Right lobe of liver (tissue), 4 donors: ENCODE results near the gene PTK7.

Experiments
- POLR2A ChIP-seq: fragments of 450-650 bp; IDR thresholded peaks from one replicate; pipeline ENCODE4 v1.6.1; 2017; ENCODE audit warnings: antibody characterized with exemption, mild to moderate bottlenecking
- TF ChIP-seq, protein P1 (sequence below), 4 donors: fragments of 200-600 bp in 3 of 4; fragments of 450-650 bp in 1 of 4; IDR thresholded peaks; one replicate each; pipeline versions ENCODE4 v1.5.1 to v1.8.0; 2016 to 2022; ENCODE audit warnings: antibody characterized with exemption in 4 of 4, mild to moderate bottlenecking in 2 of 4
- donor health status: DM: no; HTN: no; CAD: no.
- donor health status: DM: no; HTN: no; CAD: no.
- donor health status: DM: no; HTN: yes; CAD: no.

DNA sequence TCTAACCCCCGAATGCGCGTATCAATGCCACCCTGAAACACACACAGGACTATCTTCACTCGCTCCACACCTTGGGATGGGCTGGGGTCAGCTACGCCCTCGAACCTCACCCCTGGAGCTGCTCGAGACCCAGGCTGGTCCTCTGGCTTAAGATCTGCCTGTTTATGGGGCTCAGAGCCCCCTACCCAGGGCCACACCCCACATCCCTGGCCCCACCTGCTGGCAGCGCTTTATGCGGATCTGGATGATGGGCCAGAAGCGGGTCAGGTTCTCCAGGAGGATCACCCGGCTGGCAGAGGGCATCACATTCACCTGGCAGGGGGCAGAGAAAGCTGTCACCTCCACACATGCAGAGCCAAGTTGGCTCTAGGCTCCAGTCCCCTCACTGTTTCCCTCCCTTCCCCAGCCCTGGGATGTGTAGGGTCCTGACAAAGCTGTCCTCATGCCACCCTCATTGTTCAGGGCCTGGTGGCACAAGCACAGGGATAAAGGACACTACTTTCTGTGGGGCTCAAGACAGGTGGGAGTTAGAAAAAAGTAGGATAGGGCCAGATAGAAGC is 30.7 kb upstream of the PTK7 start:
- TF ChIP-seq, protein P1, sequence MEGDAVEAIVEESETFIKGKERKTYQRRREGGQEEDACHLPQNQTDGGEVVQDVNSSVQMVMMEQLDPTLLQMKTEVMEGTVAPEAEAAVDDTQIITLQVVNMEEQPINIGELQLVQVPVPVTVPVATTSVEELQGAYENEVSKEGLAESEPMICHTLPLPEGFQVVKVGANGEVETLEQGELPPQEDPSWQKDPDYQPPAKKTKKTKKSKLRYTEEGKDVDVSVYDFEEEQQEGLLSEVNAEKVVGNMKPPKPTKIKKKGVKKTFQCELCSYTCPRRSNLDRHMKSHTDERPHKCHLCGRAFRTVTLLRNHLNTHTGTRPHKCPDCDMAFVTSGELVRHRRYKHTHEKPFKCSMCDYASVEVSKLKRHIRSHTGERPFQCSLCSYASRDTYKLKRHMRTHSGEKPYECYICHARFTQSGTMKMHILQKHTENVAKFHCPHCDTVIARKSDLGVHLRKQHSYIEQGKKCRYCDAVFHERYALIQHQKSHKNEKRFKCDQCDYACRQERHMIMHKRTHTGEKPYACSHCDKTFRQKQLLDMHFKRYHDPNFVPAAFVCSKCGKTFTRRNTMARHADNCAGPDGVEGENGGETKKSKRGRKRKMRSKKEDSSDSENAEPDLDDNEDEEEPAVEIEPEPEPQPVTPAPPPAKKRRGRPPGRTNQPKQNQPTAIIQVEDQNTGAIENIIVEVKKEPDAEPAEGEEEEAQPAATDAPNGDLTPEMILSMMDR (IDR thresholded peaks at IDR 0.05) = no peak
- TF ChIP-seq POLR2A = no peak
